Measurements from ENCODE around the gene CERS3.

DNA sequence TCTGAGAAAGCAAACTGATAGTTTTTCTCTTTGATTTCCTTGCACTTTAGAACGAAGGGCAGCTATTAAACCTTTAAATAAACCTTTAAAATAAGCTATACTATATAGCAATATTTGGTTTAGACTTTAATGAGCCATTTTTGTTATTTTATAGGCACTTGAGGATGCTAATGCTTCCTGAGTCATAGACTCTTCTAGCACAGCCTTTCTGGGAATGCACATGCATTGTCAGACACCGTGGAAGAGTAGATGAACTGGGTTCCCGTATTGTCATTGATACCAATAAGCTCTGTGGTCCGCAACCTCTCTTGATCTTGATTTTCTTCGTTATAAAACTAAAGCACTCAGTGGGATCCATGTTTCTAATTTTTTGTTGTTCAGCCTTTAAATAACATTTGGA is 27.6 kb downstream of the CERS3 start:
- TF ChIP-seq, protein P1, sequence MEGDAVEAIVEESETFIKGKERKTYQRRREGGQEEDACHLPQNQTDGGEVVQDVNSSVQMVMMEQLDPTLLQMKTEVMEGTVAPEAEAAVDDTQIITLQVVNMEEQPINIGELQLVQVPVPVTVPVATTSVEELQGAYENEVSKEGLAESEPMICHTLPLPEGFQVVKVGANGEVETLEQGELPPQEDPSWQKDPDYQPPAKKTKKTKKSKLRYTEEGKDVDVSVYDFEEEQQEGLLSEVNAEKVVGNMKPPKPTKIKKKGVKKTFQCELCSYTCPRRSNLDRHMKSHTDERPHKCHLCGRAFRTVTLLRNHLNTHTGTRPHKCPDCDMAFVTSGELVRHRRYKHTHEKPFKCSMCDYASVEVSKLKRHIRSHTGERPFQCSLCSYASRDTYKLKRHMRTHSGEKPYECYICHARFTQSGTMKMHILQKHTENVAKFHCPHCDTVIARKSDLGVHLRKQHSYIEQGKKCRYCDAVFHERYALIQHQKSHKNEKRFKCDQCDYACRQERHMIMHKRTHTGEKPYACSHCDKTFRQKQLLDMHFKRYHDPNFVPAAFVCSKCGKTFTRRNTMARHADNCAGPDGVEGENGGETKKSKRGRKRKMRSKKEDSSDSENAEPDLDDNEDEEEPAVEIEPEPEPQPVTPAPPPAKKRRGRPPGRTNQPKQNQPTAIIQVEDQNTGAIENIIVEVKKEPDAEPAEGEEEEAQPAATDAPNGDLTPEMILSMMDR (conservative IDR thresholded peaks at IDR 0.05; ENCODE audit: low read length), result no peak
- TF ChIP-seq EZH2phosphoT487 (IDR thresholded peaks at IDR 0.05; ENCODE audit: borderline replicate concordance), result no peak
